Activated CD4-positive, alpha-beta T cell treated with anti-CD3 and anti-CD28 coated beads for 1 hour (primary cell): ENCODE results near the gene FAM234B.
A peak's percentile ranks its signal among the peaks of the same experiment; 100 is the strongest.

Experiments
- DNase-seq: peaks from one replicate; pipeline ENCODE4 v3.0.0-alpha.2; 2020

Gene FAM234B

DNA sequence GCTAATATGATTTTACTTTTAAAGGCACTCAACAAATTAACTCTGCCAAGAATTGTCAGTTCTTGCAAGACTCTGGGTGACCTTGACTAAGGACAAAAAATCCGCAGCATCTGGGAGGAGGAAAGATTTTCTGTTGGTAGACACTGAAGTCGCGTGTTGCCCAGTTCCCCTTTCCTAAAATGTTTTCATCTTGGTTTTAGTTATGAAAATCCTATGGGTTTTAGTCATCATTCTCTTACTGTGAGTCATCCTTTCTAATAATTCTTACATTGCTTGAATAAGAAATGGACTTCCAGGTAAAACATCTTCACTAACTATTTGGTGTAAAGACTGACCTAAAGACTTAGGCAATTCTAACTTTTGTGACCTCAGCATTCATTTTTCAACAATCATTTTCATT is 50.2 kb downstream of the FAM234B start:
- DNase-seq: no peak

DNA sequence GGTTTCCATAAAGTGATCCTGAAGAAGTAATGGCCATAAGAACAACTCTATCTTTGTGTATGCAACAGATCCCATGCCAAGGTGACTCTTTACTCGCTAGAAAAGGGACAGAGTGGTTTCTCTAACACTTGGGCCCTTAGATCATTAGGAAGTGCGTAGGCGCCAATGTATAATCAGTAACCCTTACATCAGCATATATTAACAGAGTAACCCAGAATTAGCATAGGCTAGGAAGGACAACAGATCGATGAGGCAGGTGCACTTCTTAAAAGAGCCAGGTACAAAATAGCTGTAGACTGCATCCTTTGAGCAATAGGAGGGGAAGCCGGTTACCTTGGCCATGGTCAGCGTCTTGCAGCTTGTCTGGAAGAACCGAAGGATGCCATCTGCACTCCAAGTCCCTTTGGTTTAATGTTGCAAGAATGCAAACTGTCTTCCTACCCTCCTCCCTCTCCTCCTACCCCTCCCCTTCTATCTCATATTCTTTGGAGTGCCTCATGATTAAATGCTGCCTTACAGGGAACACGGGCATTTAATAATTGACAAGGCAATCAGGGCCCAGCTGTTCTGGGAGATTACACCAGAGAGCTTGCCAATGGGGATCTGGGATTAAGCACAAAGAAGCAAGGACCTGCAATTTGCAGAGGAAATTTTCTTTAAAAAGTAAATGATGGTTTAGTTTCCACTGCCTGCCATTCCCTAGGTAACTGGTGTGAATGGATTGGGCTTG is 51.2 kb downstream of the FAM234B start:
- no peak for DNase-seq

DNA sequence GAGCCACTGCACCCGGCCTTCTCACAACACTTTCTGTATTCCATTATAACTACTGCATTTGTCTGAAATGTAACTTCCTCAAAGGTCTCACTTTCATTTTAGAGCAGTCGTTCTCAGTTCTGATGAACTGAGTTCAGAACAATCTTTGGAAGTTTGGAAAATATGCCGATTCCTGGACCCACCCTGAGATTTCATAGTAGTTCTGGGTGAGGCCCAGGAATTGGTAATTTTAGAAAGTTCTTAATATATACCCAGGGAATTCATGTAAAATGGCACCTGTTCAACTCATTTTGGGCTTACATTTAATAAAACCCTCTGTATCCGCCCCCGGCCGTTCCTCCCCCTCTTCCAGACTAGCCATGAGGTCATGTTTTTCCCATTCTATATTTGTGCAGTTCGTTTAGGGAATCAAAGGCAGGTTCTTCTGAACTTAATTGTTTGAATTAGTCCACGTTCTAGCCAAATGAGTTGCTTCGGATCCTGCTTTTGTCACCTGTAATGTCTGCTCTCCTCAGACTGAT is 53.4 kb downstream of the FAM234B start:
- DNase-seq: no peak

DNA sequence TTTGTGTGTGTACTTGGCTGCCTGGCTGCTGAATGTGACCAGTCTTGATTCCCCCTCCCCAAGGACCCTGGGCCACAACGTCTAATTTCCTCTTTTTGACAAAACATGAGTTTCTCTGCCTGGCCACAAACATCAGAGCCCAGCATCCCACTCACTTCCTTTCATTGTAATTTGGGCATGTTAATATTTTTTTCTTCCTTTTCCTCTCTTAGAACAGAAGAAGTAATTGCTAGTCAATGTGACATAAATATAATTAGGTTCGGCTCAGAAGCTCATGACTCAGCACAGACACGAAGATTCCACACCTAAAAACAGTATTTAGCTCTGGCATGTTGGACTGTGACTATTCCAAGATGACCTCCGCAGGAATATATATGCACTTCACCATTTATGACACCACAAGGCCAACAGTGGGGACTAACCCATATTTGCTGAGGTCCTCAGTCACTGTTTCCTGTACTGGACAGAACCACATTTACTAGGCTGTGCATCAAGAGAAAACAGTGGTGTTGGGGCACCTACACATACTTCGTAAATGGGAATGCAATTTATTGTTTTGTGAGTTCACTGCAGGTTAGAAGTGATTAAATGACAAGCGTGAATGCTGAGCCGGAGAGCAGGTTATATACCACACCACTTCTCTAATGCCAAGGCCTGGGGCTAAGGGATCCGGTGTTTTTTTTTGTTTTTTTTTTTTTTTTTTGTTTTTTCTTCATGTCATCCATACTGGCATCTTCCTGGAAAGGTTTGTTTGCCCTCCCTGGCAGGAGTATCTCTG is 55.1 kb downstream of the FAM234B start:
- DNase-seq: no peak

DNA sequence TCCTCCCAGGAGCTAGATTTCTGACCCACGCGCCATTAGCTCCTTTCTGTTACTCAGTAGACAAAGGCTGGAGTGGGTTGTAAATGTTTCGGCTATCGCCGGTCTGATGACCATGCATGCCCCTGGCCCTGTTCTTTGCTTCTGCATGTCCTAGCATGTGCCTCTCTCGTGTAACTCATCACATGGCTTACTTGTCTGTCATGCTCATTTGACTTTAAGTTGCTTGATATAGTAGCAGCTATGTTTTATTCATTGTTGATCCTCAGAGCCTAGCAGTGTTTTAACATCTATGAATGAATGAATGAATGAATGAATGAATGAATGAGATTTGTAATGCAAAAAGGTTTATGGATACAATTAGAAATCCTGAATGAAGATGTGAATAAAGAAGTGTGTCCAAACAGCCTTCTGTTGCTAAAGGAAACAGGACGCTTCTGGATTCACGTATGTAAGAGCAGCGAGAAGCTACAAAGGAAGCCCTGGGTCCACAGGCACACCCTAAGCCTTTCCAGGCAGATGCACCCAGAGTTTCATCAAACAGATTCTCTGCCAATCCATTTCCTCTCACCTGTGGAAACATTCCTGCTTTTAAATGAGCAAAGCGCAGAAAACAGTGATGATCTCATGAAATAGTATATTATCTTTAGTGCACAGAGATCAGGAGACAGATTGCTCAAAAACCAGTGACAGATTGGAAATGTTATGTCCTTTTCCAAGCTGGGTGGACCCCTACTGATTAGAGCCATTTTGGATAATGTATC is 55.8 kb downstream of the FAM234B start:
- no peak for DNase-seq

DNA sequence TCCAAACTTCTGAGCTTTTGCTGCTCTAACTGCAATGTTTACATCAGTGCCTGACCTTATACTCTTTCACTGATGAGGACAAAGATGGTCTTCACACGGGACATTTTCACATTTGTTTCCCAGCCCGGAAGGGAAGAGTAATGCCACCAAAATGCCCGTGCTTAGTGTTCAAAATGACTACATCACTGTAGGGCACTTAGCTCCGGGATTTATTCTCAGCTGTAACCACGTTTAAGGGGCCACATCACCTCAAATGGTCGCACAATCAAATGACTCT is 56.4 kb downstream of the FAM234B start:
- no peak for DNase-seq

DNA sequence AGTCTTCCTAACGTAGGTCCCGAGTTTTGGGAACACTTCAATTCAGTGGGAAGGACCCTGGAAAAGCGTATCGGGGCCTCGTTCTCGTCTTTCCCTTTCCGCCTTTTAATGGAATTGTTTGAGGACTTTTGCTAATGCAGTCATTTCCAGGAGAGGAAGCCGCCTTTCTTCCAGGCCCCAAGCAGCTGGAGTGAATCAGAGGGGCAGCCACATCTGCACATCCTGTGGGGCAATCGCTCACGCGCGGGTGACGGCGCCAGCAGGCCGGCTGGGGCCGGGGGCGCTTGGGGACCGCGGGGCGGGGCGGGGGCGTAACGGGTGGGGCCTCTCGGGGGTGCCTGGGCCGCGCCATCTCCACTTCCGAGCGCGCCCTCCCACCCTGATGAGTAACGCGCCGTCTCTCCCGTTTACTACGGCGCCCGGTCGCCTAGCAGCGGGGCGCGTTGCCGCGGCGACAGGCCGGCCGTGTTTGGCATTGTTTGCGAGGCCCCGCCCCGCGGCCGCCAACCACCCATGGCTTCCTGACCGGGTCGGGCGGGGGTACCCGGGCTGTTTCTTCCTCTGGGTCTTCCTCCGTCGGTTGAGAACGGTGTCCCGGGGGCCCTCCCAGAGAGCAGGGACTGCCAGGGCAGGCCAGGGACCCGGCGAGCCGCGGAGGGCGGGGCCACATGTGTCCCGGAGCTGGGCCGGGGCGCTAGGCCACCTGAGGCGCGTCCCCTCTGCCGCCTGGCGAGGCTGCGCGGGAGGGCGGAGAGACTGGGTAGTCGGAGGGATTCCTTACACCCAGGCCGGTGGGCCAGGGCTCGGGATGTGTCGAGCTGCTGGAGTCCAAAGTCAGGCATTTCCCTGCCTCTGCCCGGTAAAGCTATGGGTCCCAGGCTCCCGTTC is 56.9 kb downstream of the FAM234B start:
- peak; percentile 88 for DNase-seq

DNA sequence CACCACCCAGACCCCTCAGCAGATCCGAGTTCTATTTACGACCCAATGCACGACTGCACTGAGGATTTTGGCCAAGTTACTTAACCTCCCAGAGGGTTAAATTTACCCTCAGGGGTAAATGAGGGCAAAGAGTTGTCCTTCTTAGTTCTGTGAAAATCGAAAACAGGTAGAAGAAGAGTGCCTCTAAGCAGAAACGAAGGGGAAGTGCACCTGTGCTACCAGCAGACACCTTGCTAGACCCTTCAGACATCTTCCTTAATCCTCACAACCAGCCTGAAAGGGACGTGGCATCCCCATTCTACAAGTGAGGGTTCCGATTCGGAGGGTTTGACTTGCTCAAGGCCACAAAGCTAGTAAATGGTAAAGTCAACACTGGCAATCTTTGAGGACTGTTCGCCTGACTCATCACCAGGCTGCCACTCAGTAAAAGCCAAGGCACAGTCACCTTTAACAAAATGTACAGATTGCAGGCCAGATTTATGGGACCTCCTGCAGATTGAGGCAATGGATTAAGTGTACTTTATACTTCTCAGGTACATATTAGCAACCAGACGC is 57.7 kb downstream of the FAM234B start:
- DNase-seq: peak; percentile 16

DNA sequence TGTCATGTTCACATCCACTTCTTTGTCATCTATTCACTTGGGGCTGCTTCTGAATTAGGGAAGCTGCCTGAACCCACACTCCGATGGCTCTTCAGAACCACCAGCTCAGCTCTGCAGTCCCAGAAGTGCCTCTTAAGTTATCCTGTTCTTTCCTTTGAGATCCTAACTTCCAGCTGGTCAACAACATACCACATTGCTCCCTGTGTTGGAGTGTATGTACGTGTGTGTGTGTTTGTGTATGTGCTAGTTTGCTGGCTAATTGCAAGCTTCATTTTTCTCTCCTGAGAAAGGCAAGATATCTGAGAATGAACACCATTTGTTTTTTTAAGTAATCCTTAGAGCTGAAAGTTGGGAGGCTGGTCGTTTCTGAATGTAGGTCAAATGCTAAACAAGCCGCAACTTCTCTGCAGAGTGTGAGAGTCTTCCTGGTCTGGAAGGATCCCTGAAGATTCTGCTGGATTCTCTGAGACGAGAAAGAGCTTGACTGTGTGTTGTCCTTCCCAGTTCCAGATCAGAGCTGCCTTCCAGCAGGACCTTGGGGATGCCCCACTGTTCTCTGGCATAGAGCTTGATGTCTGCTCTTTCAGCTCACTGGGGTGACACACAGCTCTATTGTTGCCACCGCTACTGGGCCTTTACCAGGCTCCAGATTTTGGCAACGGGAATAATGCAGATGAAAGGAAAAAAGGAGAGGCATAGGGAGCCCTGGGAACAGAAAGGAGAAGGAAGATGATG is 58.4 kb downstream of the FAM234B start:
- DNase-seq: no peak

DNA sequence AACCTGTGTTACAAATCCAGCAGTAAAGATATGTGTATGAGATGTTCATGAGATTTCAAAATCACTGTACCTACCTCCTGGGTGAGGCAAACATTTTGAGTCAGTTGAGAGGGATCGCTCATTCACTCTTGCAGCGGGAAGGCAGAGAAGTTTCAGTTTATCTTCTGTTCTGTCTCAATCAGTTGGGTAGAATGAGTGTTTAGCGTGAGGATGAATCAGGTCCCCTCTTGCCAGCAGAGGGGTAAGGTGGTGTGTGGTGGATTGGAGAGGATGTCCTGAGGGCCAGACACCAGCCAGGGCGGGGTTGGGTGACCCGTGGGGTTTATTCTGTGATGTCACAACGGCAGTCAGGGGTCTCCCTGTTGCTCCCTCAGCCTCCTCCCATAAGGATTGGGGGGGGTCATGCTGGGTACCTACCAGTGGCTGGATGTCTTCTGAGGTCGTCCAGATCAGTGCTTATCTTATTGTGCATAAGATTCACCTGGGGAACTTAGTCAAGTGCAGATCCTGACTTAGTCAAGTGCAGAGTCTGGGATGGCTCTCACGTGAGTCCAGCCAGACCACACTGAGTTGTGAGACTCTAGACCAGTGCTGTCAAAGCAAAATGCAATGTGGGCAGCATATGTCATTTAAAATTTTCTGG is 59.3 kb downstream of the FAM234B start, which contains the start of gene GSG1:
Gene GSG1 (minus strand): TSS at position 277 of the 643 bp plus-strand sequence. CDS start 155 bp downstream, at position 122.
- no peak for DNase-seq

DNA sequence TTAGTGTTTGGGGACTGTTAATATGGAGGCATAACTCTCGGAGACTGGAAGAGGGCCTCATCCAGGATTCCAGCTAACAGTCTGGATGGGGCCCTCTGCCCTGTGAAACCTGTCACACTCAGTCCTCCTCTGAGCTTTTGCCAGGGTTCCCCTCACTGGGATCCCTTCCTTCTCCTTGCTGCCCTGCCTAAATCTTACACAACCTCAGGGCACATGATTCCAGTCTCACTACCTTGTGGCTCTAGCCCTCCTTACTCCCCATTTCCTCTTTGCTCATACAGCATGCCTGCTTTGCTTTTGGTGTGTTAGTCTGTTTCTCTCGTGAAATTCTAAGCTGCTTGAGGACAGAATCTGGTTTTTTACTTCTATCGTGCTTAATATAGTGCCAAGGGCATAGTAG is 60.2 kb downstream of the FAM234B start:
- DNase-seq: no peak

DNA sequence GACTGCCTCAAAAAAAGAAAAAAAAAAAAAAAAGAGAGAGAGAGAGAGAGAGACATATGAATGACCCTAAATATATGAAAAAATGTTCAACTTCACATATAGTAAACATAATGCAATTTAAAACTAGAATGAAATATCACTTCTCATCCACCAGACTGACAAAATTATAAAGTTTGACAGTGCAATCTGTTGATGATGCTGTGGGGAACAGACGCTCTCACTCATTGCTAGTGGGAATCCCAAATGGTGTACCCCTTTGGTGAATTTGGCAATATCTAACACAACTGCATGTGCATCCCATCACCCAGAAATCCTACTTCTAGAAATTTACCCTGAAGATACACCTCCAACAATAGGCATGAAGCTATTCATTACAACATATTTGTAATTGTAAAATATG is 61.6 kb downstream of the FAM234B start:
- no peak for DNase-seq

DNA sequence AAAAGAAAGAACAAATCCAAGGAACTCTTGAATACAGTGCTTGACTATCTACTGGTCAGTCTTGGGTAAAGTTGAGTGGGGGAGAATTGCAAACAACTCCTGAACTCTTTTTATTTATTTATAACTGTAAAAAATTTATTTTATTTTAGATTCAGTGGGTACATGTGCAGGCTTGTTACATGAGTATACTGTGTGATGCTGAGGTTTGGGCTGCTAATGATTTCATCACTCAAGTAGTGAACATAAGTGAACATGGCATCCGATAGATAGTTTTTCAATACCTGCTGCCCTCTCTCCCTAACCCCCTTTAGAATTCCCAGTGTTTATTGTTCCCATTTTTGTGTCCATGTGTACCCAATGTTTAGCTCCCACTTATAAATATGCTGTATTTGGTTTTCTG is 62.5 kb downstream of the FAM234B start:
- no peak for DNase-seq

DNA sequence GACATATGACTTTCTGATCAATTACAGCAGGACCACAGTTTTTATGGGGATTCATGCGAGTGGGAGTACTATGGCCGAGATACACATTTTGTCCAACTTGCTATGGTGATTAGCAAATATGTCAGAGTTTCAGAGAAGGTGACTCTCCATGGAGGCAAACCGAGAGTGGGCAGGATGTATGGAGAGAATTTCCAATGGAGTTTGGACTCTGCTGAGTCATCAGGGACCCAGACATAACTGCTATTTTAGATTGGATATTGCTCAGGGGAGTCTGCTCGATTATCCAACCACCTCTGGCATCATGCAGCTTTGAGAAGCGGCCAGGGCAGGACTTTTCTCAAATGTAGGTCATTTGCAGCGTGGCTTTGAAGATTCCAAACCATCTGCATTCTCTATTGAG is 68.8 kb downstream of the FAM234B start:
- DNase-seq: no peak

DNA sequence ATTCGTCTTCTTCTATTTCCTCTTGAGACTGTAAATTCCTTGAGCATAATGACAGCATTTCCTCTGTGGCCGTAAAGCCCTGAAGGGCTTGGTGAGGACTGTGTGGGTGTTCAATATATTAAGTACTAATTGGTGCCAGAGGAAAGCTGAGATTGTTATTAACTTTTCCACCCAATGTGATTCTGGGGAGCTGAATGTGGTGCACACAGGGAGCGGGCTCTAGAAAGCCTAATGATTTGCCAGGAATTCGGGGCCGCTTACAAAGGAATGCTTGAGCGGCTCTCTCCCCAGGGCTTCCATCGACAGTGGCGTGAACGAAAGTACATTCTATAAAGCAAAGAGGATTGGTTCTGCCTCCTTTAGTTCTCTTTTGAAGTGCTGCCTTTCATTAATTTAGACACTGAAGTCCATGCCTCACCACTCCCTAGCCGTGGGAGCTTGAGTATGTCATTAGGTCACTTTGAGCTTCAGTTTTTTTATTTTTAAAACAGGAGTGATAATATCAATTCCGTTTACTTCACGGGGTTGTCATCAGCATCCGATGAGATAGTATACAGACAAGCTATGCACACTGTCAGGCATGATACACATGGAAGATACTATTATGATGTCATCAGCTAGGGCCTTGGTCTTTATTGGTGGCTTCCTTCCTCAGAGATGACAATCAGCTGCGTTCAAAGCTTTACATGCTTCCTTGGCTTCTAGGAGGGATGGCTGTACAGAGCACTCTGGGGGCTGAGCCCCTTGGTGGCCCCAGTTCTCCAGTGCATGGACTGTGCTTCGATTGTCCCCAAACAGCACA is 70.3 kb downstream of the FAM234B start:
- DNase-seq: no peak

DNA sequence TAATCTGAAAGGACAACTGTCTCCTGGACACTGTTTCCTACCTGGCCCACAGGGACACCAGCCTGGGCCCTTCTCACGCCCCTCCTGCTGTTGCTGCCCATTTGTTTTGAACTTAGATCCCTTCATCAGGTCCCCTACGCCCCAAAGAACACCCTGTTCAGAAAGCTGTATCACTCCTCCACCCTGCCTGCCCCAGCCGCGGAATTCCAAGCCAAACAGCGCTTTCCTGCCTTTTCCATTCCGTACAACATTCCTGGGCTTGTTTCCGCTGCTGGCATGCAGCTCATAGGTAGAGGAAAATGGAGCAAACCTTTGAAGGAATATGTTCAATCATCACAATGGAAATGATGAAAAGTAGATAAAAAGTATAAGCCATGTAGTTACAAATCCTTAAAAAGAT is 72.1 kb downstream of the FAM234B start:
- DNase-seq: no peak

DNA sequence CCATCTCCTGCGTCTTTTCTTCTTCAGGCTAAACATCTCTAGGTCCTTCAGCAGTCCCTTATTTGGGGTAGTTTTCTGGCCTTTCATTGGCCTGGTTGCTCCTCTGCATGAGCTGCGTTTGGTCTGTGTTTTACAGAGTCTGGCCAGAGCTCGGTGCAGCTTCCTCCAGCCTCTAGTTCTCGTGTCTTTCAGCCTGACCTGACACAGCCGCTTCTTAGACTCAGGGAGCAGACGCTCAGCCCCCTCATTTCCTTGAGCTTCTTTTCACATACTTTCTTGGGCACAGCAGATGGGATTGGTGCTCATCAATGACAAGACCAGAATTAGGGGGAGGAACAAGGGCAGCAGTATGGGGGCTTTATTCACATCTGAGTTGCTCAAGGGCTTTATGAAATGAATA is 72.8 kb downstream of the FAM234B start:
- no peak for DNase-seq

DNA sequence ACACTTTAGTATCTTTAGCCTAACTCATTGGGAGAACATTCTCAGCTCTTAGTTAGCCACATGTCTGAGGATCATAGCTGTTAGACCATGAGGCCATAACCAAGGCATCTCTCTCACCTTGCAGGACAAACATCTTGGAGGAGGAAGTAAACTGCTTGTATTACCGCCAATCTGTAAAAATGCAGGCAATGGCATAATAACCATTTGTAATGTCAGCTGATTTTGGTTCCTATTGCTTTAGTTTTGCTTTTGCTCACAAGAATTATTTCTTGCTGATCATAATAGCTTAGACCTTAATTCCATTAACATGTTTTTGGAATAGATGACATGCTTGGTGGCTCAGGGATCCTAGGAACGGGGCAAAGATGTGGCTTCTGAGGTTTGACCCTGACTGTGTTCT is 75.6 kb downstream of the FAM234B start:
- DNase-seq: no peak

DNA sequence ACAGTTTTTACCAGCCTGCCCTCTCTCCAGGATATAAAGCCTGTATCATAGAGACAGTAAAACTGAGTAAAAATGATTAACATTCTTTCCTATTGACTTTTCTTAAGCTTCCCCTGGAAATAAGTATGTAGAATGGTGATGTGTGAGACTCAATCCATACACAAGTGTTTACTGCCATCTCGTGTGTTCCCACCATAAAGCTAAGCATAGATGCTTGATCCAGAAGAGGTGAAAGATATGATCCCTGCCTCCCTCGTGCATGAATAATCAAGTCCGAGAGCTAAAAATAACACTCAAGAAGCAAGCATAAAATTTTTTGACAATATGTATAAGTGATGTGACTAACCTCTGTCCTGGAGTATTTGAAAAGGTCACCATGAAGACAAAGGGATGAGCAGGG is 76.2 kb downstream of the FAM234B start:
- DNase-seq: no peak

DNA sequence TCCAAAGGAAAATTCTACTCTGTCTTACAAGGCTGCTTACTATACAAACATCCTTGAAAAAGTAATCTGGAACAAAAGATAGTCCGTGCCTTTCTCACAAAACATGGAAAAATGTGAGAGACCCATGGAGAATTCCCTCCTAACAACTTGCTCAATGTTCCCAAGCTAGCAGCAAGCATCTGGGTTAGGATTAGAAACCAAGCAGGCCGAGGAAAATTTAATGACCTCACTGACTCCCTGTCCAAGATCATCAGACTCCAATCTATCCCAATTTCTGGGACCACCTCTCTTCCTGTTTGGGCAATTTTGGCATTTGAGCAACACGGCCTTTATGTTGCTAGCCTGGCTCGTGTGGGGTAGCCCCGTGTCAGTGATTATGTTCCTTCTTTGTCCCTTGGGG is 77.4 kb downstream of the FAM234B start:
- DNase-seq: no peak
